HG03103 (cell line): Measurements from ENCODE around the gene DCUN1D4.
"Not testable (repeated sequence)": the region's sequence is repeated elsewhere in the genome, so short reads cannot be mapped to it uniquely, and the experiment has no call there.

ENCODE experiments used
- ATAC-seq: cut with Tn5 transposase; IDR thresholded peaks from one replicate; pipeline ENCODE4 v1.9.1; 2021; ENCODE audit warnings: low read depth; ENCODE audit not compliant: unreplicated experiment

Gene DCUN1D4

GRCh38 chr4:51890760-51891159, 47.8 kb downstream of the DCUN1D4 start:
- ATAC-seq = no peak

GRCh38 chr4:51893402-51893801, 50.4 kb downstream of the DCUN1D4 start:
- not testable (repeated sequence) for ATAC-seq

- ATAC-seq = no peak
These were observed 51.2 kb downstream of the DCUN1D4 start for GRCh38 chr4:51894059-51894645.

GRCh38 chr4:51895158-51895557, 52.2 kb downstream of the DCUN1D4 start:
- no peak for ATAC-seq

GRCh38 chr4:51895816-51896408, 53.0 kb downstream of the DCUN1D4 start:
- peak; percentile 97 for ATAC-seq

GRCh38 chr4:51901363-51901762, 58.4 kb downstream of the DCUN1D4 start:
- no peak for ATAC-seq

- peak; percentile 98 for ATAC-seq
These were observed 63.4 kb downstream of the DCUN1D4 start for GRCh38 chr4:51906167-51906958.

- ATAC-seq = no peak
These were observed 64.2 kb downstream of the DCUN1D4 start for GRCh38 chr4:51907006-51907669.

GRCh38 chr4:51909236-51909703, 66.3 kb downstream of the DCUN1D4 start:
- ATAC-seq = no peak

- ATAC-seq = no peak
These were observed 75.3 kb downstream of the DCUN1D4 start for GRCh38 chr4:51918251-51918650.

GRCh38 chr4:51923343-51923742, 80.4 kb downstream of the DCUN1D4 start:
- no peak for ATAC-seq

GRCh38 chr4:51925307-51925706, 82.4 kb downstream of the DCUN1D4 start:
- no peak for ATAC-seq

GRCh38 chr4:51930557-51930956, 87.6 kb downstream of the DCUN1D4 start:
- ATAC-seq = no peak

GRCh38 chr4:51931461-51931860, 88.5 kb downstream of the DCUN1D4 start:
- no peak for ATAC-seq

GRCh38 chr4:51932261-51932660, 89.3 kb downstream of the DCUN1D4 start:
- ATAC-seq = no peak

GRCh38 chr4:51932684-51933083, 89.7 kb downstream of the DCUN1D4 start:
- ATAC-seq = no peak

GRCh38 chr4:51940460-51940859, 97.5 kb downstream of the DCUN1D4 start:
- ATAC-seq = not testable (repeated sequence)

- ATAC-seq = no peak
These were observed 99.3 kb downstream of the DCUN1D4 start for GRCh38 chr4:51942108-51942832.

- ATAC-seq = no peak
These were observed 99.9 kb downstream of the DCUN1D4 start for GRCh38 chr4:51942833-51943215.

GRCh38 chr4:51943221-51943620, 100.3 kb downstream of the DCUN1D4 start:
- ATAC-seq = no peak
